Measurements from ENCODE around the gene SORCS2.

SORCS2 gene

GRCh38 chr4:7365462-7366179, 173.3 kb downstream of the SORCS2 start:
- Histone ChIP-seq H3K4me3 (ENCODE audit: low read depth in 1 of 2, low read length in 2 of 2) (no peak overlapping the region), H3K9me3 (ENCODE audit: insufficient read depth, low read length, severe bottlenecking) (no peaks in the 10 kb centered on the region), H3K9ac (ENCODE audit: low read depth, low read length) (no peak overlapping the region), H2AFZ (ENCODE audit: low read depth, low read length) (no peak overlapping the region), H3K4me1 (ENCODE audit: insufficient read depth, low read length) (no peaks in the 10 kb centered on the region), H3K27ac (ENCODE audit: low read length) (no peak overlapping the region), H3K4me2 (ENCODE audit: insufficient read depth, low read length) (no peak overlapping the region), H3K27me3 (ENCODE audit: insufficient read depth, low read length, poor library complexity) (no peaks in the 10 kb centered on the region), H4K20me1 (ENCODE audit: insufficient read depth, low read length) (no peaks in the 10 kb centered on the region), H3K36me3 (ENCODE audit: insufficient read depth, low read length) (no peaks in the 10 kb centered on the region), H3K79me2 (ENCODE audit: insufficient read depth, low read length) (no peaks in the 10 kb centered on the region)
- ATAC-seq (ENCODE audit: insufficient read depth, low read depth) (no peak), DNase-seq (no peak)
- no peak for TF ChIP-seq EZH2 (IDR thresholded peaks at IDR 0.05; ENCODE audit: borderline replicate concordance, low read depth, low read length, severe bottlenecking)
- TF ChIP-seq, protein P1, sequence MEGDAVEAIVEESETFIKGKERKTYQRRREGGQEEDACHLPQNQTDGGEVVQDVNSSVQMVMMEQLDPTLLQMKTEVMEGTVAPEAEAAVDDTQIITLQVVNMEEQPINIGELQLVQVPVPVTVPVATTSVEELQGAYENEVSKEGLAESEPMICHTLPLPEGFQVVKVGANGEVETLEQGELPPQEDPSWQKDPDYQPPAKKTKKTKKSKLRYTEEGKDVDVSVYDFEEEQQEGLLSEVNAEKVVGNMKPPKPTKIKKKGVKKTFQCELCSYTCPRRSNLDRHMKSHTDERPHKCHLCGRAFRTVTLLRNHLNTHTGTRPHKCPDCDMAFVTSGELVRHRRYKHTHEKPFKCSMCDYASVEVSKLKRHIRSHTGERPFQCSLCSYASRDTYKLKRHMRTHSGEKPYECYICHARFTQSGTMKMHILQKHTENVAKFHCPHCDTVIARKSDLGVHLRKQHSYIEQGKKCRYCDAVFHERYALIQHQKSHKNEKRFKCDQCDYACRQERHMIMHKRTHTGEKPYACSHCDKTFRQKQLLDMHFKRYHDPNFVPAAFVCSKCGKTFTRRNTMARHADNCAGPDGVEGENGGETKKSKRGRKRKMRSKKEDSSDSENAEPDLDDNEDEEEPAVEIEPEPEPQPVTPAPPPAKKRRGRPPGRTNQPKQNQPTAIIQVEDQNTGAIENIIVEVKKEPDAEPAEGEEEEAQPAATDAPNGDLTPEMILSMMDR (IDR thresholded peaks at IDR 0.05; ENCODE audit: borderline replicate concordance, extremely low read depth, low read length, poor library complexity, severe bottlenecking) = no peak

GRCh38 chr4:7366180-7366945, 174.0 kb downstream of the SORCS2 start:
- H4K20me1 ChIP-seq (ENCODE audit: insufficient read depth, low read length) = no peaks in the 10 kb centered on the region
- no peak for ATAC-seq (ENCODE audit: insufficient read depth, low read depth)
- H3K9ac ChIP-seq (ENCODE audit: low read depth, low read length) = no peak overlapping the region
- H3K4me2 ChIP-seq (ENCODE audit: insufficient read depth, low read length) = no peak overlapping the region
- no peaks in the 10 kb centered on the region for H3K79me2 ChIP-seq (ENCODE audit: insufficient read depth, low read length)
- H3K27me3 ChIP-seq (ENCODE audit: insufficient read depth, low read length, poor library complexity) = no peaks in the 10 kb centered on the region
- no peak overlapping the region for H3K27ac ChIP-seq (ENCODE audit: low read length)
- DNase-seq = no peak
- no peaks in the 10 kb centered on the region for H3K4me1 ChIP-seq (ENCODE audit: insufficient read depth, low read length)
- H3K4me3 ChIP-seq (ENCODE audit: low read depth in 1 of 2, low read length in 2 of 2) = no peak overlapping the region
- TF ChIP-seq, protein P1 (IDR thresholded peaks at IDR 0.05; ENCODE audit: borderline replicate concordance, extremely low read depth, low read length, poor library complexity, severe bottlenecking) = no peak
- TF ChIP-seq EZH2 (IDR thresholded peaks at IDR 0.05; ENCODE audit: borderline replicate concordance, low read depth, low read length, severe bottlenecking) = no peak
- H3K36me3 ChIP-seq (ENCODE audit: insufficient read depth, low read length) = no peaks in the 10 kb centered on the region
- H2AFZ ChIP-seq (ENCODE audit: low read depth, low read length) = no peak overlapping the region
- no peaks in the 10 kb centered on the region for H3K9me3 ChIP-seq (ENCODE audit: insufficient read depth, low read length, severe bottlenecking)

GRCh38 chr4:7366954-7367353, 174.6 kb downstream of the SORCS2 start:
- Histone ChIP-seq H3K27ac (ENCODE audit: low read length) (no peak overlapping the region), H2AFZ (ENCODE audit: low read depth, low read length) (no peak overlapping the region), H3K4me1 (ENCODE audit: insufficient read depth, low read length) (no peaks in the 10 kb centered on the region), H3K4me3 (ENCODE audit: low read depth in 1 of 2, low read length in 2 of 2) (no peak overlapping the region), H3K36me3 (ENCODE audit: insufficient read depth, low read length) (no peaks in the 10 kb centered on the region), H3K27me3 (ENCODE audit: insufficient read depth, low read length, poor library complexity) (no peaks in the 10 kb centered on the region), H3K4me2 (ENCODE audit: insufficient read depth, low read length) (no peak overlapping the region), H3K9ac (ENCODE audit: low read depth, low read length) (no peak overlapping the region), H3K79me2 (ENCODE audit: insufficient read depth, low read length) (no peaks in the 10 kb centered on the region), H3K9me3 (ENCODE audit: insufficient read depth, low read length, severe bottlenecking) (no peaks in the 10 kb centered on the region), H4K20me1 (ENCODE audit: insufficient read depth, low read length) (no peaks in the 10 kb centered on the region)
- ATAC-seq (ENCODE audit: insufficient read depth, low read depth) (no peak), DNase-seq (no peak)
- TF ChIP-seq, protein P1 (IDR thresholded peaks at IDR 0.05; ENCODE audit: borderline replicate concordance, extremely low read depth, low read length, poor library complexity, severe bottlenecking) = no peak
- TF ChIP-seq EZH2 (IDR thresholded peaks at IDR 0.05; ENCODE audit: borderline replicate concordance, low read depth, low read length, severe bottlenecking) = no peak
